ENCODE measurements around the gene PLXNA4. TPM values are rescaled to one million over a fixed set of nuclear protein-coding genes. Genes with fewer than 3 reads are reported as not detected.

PLXNA4 gene
- total RNA-seq, 1 experiment from 2014 or later, result 29.2 TPM

DNA sequence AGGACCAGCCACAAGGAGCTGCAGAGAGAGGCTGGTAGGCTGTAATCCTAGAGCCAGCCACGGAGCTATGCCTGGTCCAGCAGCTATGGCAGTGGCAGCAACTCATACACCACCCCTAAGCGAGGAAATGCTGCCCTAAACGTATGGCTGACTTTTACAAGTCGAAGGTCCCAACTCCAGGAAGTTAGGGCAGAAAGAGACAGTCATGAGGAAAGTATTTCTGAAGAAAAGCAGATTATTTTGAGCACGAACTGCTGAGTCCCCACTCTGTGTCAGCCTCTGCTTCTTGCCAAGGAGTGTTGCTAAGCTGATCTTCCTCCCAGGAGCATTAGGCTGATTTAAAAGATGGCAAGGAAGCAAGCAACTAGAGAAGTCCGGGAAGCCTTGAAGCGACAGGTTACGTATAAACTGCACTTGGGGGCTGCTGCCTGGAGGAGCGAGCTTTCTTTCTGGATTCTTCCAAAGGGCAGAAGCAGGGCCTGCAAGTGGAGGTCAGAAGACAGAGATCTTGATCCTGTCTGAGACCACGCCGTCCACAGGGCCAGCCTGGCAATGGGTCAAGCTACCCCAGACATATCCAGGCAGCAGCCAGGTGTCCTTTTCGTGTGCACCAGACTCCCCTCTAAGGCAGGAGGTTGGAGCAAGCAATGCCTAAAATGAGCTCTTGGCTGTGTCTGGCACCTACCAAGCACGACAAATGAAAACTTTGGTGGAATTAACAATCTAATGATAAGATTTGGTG lies 39.4 kb downstream of the PLXNA4 start:
- DNase-seq (ENCODE audit: low read depth), result peak; percentile 88

DNA sequence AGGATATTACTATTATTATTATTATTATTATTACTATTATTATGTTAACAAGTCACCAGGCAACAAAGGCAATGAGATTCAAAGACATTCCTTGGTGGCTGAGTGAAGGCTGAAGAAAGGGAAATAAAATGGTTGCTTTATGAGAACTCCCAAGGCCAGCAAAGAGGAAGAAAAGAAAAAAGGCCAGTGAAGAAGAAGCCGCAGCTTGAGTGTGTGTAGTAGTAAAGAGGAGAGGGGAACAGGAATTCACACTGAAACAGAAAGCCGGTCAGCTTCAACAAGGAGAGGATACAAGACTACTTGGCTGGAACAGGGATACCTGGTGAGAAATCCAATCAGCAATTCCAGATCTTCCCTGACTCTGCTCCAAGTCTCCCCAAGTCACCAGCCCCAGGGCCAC lies 42.4 kb downstream of the PLXNA4 start:
- DNase-seq (ENCODE audit: low read depth), result no peak

DNA sequence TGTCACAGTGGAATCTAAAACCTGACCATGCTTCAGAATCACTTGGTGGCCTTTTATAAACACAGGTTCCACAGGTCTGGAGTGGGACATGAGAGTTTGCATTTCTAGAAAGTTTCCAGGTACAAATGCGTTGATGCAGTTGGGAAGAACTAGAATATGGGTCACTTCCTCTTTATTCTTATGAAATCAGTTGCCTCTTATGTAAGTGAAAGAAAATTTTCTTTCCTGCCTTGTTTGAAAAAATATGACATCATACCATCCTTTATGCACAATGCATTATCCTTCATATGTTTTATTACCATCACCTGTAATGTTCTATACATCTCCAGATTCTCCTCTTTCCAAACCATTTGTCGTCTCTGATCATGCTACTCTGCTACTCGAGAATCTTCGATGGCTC lies 44.0 kb downstream of the PLXNA4 start:
- no peak for DNase-seq (ENCODE audit: low read depth)

DNA sequence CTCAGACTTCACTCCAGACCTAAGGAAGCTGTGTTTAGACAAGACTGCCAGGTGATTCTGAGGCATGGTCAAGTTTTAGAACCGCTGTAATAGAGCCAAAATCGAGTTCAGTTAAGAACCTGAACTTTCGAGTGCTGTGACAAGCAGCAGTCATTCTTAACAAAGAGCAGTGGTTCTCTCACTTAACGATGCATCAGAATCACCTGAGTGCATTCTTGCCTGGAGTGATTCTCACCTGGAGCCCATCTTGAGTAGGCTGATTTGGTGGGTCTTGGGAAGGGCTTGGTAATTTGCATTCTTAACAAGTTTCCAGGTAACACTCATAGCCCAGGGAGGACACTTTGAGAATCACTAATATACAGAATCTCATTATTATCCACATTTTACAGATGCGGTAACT lies 44.7 kb downstream of the PLXNA4 start:
- DNase-seq (ENCODE audit: low read depth), result no peak

DNA sequence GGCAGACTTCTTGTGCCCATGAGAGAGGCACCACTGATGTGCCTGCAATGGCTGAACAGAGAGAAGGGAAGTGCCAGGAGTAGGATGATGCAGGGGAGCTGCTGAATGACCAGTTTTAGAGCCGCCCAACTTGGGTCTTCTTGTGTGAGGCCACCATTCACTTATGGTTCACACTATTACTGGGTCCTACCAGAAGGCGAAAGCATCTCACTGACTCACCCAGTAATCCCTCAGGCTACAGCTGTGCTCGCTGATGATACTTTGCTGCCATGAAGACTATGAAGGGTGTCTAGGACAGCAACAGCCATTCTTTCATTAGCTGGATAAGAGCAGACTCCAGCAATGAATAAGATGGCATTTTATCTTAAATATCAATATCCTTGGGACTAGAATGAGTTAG lies 47.6 kb downstream of the PLXNA4 start:
- no peak for DNase-seq (ENCODE audit: low read depth)

DNA sequence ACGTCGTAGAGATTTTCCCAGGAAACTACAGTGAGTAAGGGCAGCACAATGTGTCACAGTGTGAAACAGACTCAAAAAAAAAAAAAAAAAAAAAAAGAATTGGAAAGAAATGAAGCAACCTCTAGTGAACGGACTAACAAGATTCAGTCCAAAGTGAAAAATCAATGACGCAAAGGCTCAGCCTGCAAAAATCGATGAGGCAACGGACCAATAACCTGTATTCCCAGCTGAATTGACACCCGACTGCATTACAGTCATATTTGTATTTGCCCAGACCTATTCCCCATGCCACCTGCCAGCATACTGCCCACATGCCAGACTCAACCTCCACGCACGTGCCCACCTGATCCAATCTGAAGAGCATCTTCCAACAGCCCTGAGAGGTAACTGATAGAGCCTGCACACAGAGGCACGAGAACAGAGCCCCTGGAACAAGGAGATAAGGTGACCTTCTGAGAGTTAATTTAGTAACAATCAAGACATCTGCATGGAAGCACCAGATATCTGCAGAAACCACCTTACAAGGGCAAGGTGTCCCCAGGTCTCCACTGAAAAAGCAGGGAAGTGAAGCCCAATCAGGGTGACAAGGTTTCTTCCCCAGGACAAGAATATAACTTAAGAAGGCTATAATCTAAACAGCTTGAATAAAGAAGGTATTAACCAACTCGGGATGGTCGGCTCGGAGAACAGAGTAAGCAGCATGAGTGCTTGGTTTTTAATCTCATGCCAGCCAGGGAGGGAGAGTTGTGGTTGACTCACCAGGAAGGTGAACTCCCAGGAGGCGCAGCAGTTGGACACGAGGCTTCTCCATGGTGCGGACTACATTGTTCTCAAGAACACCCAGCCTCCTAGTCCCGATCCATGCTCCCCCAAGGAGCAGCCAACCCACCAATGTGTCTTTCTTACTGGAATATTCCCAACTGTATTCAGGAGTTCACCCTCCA lies 48.5 kb downstream of the PLXNA4 start:
- no peak for DNase-seq (ENCODE audit: low read depth)

DNA sequence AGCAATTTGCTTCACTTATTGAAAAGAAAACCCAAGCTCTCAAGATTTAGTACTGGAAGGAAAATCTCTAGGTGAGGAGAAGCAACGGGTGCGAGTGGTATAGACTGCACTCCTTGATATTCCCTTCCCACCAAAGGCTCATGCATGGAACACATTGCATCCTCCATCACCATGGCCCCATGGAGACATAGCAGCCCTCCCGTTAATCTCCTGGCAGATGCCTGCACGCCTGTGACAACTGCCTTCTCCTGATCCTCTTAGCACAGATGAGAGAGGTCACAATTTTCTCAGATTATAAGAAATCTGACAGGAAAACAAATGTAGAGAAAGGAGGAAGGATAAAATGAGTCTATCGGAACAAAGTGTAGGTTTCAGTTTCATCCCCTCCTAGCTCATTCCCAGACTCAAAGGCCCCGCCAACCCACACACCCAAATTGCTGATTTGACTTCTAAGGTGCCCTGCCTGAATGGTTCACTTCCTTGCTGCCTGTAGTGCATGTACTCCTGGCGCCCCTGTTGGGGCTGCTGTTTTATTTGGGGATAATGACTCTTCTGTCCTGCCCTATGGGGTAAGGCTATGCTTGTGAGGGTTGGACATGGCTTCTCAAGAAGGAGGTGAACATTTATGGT lies 50.0 kb downstream of the PLXNA4 start:
- no peak for DNase-seq (ENCODE audit: low read depth)

DNA sequence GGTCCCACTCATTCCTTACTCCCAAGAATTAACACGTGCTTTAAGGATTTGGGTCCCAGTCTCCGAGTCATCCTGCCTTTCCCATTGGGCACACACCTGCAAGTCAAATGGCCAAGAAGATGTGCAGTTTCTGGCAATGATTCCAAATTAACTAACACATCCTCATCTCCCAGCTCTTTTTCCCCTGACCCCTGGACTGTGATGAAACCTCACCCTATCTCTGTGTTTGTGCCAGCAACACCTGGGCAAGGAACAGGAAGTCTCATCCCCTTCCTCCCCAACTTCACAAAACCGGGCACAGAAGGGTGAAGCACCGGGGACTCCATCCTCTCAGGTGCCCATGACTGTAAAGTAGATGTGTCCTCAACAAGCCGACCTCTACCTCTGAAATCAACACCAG lies 54.8 kb downstream of the PLXNA4 start:
- DNase-seq (ENCODE audit: low read depth), result no peak

DNA sequence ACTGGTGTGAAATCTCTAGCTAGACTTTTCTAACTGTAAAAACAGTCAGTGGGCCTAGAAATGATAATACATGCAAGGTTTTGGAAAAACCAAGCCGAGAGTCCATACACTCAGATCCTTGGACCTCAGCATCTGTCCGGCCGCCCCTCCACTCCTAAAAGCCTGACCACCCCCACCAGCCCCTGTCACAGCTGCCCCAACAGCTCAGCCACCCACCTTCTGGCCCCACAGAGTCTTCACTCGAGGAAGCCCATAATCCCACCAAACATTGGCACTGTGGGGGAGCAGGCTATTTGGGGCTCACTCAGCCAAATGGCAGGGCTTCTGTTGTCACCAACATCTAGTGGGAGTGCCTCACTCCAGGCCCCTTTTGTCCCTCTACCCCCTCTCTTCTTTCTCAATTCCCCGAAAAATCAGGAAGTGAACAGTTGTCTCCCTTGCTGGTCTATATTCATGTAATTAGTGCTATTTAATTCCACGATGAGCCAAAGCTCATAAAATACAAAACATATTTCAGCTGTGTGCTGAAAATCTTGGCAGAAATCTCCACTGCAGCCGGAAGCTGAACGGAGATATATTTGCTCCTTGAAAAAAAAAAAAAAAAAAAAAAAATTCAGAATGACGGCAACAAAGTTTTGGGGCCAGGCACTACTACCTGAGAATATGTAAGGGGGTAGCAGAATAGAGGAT lies 55.5 kb downstream of the PLXNA4 start:
- DNase-seq (ENCODE audit: low read depth), result no peak

DNA sequence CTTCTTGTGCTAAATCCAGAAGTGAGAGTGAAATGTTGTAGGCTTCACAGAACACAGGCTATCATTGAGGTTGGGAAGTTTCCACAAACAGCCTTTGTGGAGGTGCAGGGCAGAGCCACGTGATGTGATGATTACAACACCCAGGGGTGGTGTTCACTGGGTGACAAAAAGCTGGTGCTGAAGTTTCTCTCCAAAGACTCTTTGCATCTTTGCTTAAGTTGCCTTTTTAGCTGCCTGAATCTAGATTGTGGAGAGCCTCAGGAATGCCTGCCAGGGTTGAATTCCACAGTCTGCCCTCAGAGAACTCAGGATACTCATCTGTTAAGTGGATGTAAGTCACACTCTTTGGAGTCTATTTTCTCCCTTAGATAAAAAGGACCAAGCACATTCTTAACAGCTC lies 56.3 kb downstream of the PLXNA4 start:
- DNase-seq (ENCODE audit: low read depth), result no peak

DNA sequence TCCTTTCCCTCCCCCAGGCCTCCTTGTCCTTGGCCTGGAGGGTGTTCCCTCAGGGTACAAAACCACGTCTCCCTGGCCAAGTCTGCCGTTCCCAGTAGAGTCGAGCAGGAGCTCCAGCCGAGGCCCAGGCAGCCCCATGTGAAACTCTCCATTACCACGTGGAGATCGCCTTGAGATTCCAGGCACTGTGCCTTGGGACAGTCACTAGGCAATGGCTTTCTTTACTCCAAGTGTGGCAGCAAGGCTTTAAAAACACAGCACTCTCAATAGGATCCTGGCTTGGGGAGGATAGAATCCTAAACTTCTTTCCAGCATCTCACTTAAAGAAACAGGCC lies 57.5 kb downstream of the PLXNA4 start:
- no peak for DNase-seq (ENCODE audit: low read depth)

DNA sequence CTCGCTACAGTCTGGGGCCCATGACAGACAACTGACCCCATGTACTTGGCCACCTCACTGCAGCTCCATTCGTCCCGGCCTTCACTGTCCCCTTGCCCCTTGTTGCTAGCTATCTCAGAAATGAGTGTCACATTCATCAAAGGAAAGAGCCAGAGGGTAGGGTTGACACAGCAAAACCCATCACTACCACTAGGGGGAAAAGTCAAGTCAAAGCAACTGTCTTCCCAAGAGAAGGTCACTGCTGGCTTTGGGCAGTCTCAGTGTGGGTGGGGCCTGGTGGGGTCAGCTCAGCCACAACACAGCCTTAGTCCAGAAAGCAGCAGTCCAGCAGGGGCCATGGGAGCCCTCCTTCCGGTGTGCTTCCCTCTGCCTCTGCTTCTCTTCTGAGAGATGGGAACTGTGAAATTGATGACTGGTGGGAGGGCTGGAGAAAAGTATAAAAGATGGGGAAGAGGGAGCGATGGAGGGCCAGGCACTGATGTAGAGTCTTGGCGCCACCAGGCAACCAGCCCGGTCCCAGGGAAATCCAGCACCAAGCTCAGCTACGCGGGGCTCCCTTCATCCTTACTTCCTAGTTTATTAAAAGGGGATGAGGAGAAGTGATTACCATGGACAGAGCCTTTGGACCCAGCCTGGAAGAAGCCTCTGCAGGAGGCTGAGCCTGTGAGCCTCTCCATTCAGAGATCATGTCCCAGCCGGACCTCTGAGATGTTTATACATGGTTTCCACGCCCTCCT lies 58.0 kb downstream of the PLXNA4 start:
- peak; percentile 26 for DNase-seq (ENCODE audit: low read depth)

DNA sequence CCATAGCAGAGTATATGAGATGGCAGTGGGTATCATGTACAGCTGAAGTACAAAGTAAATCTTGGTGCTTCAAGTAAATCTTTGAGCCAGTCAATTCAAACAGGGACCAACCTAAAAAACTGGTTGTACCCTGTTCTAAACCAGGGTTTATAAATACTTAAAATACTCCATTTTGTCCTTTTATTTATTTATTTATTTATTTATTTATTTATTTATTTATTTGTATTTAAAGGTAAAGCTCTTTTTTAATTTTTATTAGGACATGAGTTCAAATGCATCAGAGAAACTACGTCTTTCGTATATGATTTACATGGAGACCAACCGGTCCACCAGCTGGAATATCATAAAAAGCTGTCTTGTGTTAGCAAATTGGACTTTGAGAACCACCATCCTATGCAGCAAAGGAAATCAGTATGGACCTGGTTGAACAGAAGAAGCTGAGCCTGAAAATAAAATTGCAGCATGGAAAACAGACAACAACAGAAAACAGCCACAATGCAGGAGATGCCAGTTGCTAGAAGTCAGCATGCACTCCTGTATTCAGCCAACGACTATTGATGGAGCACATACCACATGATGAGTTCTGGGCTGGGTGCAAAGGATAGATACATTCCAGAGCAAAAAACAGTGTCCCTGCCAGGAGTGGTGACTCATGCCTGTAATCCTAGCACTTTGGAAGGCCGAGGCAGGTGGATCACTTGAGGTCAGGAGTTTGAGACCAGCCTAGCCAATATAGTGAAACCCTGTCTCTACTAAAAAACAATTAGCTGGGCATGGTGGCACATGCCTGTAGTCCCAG lies 60.0 kb downstream of the PLXNA4 start:
- DNase-seq (ENCODE audit: low read depth), result peak; percentile 91

DNA sequence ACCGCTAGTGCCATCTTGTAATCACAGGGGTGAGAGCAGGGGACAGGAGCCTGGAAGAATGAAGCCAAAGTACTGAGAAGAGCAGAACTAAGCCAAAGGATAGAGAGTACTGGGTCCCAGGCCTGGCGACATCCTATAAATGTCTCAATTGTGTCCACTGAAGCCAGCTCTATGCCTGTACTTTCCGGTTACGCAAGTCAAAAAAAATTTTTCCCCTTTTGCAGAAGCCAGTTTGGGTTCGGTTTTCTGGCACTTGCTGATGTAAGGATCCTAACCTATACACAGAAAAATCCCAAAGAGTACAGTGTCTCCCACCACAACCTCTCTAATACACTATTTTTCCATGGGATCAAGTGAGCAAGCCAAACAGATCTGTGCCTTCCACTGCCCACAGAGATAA lies 61.1 kb downstream of the PLXNA4 start:
- DNase-seq (ENCODE audit: low read depth), result no peak

DNA sequence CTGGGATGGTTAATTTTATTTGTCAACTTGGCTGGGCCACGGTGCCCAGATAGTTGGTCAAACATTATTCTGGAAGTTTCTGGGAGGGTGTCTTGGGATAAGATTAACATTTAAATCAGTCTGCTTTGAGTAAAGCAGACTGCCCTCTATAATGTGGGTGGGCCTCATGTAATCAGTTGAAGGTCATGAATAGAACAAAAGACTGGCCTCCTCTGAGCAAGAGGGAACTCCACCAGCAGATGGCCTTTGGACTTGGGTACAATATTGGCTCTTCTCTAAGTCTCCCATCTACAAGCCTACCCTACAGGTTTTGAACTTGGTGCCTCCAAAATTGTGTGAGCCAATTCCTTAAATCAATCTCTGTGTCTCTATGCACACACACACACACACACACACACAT lies 61.8 kb downstream of the PLXNA4 start:
- DNase-seq (ENCODE audit: low read depth), result no peak

DNA sequence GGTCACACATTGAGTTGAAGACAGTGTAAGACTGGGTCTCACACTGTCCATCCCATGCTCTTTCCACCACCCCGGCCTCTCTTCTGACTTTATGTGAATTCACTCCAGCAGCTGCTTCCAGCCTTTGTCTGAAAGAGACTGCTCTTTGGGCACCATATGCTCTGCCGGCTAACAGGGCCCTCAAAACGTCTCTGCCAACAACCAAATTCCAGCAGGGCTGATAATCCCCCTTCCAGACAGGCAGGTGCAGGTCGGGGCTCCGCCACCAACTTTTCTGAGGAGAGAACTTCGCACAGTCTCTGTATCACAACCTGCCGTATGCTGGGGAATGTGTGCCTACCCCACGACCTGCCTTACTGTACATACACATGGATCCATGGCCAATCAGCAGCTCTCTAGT lies 64.3 kb downstream of the PLXNA4 start:
- DNase-seq (ENCODE audit: low read depth), result no peak

DNA sequence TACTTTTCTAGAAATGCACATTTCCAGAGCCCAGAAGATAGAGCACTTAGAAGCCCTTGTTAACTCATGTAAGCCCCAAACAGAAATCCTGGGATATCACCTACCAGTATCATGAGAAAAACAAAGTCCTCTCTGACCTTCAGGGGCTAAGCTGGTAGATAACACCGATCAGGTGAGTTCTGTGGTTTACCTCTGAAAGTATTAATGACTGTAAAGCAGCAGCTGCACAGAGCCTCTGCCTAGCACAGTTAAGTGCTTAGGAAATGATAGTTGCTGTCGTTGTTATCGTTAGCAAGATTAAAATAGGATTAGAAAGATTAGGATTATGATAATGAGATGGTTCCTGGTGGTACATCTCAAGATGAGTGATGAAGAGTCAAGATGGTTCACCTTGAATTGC lies 64.9 kb downstream of the PLXNA4 start:
- no peak for DNase-seq (ENCODE audit: low read depth)

DNA sequence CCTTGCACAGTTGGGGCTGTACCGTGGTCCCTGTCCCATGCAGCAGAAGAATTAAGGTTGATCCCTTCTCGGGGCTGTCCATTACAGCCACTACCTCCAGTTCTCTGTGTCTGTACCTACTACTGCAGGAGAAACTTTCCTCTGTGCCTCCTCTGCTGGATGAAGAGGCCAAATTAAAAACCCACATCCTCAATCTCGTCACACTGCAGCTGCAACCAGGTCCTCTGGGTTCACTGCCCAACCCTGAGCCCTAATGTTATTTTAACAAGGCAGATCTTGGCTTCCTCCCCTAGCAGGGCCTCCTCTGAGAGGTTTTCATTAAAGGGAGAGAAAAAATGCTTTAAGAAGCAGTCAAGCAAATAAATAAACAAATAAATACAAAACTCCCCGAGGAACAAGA lies 66.6 kb downstream of the PLXNA4 start:
- no peak for DNase-seq (ENCODE audit: low read depth)

DNA sequence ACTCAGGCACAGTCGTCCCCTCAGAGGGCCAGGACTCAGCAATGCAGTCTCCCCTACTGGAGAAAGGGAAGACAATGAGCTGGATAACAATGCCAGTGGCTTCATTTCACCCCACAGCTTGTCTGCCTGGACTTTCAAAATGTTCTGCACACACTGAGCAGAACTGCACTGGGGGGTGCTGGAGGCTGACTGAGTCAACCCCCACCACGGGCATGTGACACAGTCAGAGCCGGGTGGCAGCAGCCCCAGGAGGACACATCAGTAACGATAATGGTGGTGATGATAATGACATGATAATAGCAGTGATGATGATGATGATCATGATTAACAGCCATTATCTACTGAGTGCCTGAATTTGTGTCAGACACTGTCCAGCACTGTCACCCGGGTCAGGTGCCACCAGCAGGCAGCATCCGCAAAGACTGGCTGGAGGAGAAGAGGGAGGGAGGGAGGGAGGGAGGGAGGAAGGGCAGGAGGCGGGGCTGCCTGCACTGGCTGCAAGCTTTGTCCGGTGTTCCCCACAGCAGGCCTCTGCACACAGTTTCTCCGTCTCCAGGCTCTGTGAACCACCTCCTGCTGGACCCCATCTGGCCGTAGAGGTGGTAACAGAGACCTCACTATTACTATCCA lies 67.4 kb downstream of the PLXNA4 start:
- DNase-seq (ENCODE audit: low read depth), result no peak

DNA sequence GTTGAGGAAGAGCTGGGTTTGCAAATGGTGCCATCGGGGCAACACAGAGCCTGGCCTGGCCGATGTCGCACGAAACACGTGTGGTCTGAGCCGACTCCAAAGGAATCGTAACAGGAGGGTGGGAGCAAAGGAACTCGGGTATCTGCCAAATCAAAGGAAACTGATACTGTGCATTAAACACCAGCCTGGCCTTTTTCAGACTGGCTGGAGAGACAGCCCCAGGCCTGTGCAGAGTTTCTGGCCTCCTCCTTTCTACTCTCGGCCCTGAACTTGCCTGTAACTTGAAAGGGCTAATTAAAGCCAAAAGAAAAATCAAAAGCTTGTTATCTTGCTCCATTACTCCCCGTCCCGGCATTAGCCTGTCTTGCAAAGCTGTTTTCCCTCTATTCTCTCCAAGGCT lies 71.4 kb downstream of the PLXNA4 start:
- DNase-seq (ENCODE audit: low read depth), result no peak

All from HT1080 (cell line).